Central memory CD4-positive, alpha-beta T cell (primary cell): ENCODE measurements around the gene FRYL.

Experiments
- DNase-seq: peaks from one replicate; pipeline ENCODE4 v3.0.0; 2022

The FRYL gene

GRCh38 chr4:48602763-48603162 is 177.3 kb downstream of the FRYL start:
- DNase-seq, result no peak

- DNase-seq, result no peak
Observed at GRCh38 chr4:48602222-48602621, 177.9 kb downstream of the FRYL start.

GRCh38 chr4:48596336-48596735 is 183.7 kb downstream of the FRYL start:
- DNase-seq, result no peak

GRCh38 chr4:48594180-48594579 is 185.9 kb downstream of the FRYL start:
- DNase-seq, result no peak

- no peak for DNase-seq
Observed at GRCh38 chr4:48591372-48591771, 188.7 kb downstream of the FRYL start.

GRCh38 chr4:48590884-48591283 is 189.2 kb downstream of the FRYL start:
- no peak for DNase-seq

- DNase-seq, result no peak
Observed at GRCh38 chr4:48589098-48589445, 191.0 kb downstream of the FRYL start.

- DNase-seq, result no peak
Observed at GRCh38 chr4:48588230-48589097, 191.6 kb downstream of the FRYL start.

GRCh38 chr4:48585401-48585800 is 194.7 kb downstream of the FRYL start:
- DNase-seq, result no peak

GRCh38 chr4:48578132-48578968 is 201.7 kb downstream of the FRYL start:
- peak; percentile 42 for DNase-seq

- DNase-seq, result no peak
Observed at GRCh38 chr4:48575964-48576363, 204.1 kb downstream of the FRYL start.

- DNase-seq, result no peak
Observed at GRCh38 chr4:48571471-48571870, 208.6 kb downstream of the FRYL start.

- no peak for DNase-seq
Observed at GRCh38 chr4:48570646-48571220, 209.3 kb downstream of the FRYL start.

- no peak for DNase-seq
Observed at GRCh38 chr4:48566034-48566384, 214.1 kb downstream of the FRYL start.

GRCh38 chr4:48565362-48566033 is 214.6 kb downstream of the FRYL start:
- no peak for DNase-seq

- DNase-seq, result no peak
Observed at GRCh38 chr4:48564151-48564550, 215.9 kb downstream of the FRYL start.

- DNase-seq, result no peak
Observed at GRCh38 chr4:48558819-48559218, 221.3 kb downstream of the FRYL start.

GRCh38 chr4:48558026-48558425 is 222.1 kb downstream of the FRYL start:
- DNase-seq, result no peak

GRCh38 chr4:48557478-48557877 is 222.6 kb downstream of the FRYL start:
- no peak for DNase-seq

GRCh38 chr4:48556268-48556667 is 223.8 kb downstream of the FRYL start:
- no peak for DNase-seq

- DNase-seq, result no peak
Observed at GRCh38 chr4:48554606-48555005, 225.5 kb downstream of the FRYL start.

- DNase-seq, result no peak
Observed at GRCh38 chr4:48553720-48554119, 226.4 kb downstream of the FRYL start.

- no peak for DNase-seq
Observed at GRCh38 chr4:48546336-48546735, 233.7 kb downstream of the FRYL start.
